Chondrocyte (in vitro differentiated cells): ENCODE data around the gene DNAJA4. TPM values are rescaled to one million over a fixed set of nuclear protein-coding genes. Genes with fewer than 3 reads are reported as not detected.

ENCODE experiments used
- DNase-seq: peaks from one replicate; pipeline ENCODE4 v3.0.0; 2021; ENCODE audit warnings: mixed read lengths, low spot score
- H3K27ac Mint-ChIP-seq: one replicate; pipeline ENCODE4 v1.8.0; 2021; ENCODE audit warnings: mild to moderate bottlenecking, moderate library complexity, mixed read lengths; ENCODE audit not compliant: unreplicated experiment
- H3K27me3 Mint-ChIP-seq: 2 replicates; pipeline ENCODE4 v1.8.0; 2021; ENCODE audit warnings: low read depth, mixed read lengths
- H3K36me3 Mint-ChIP-seq: 2 replicates; pipeline ENCODE4 v1.8.0; 2021; ENCODE audit warnings: low read depth, mixed read lengths
- H3K4me1 Mint-ChIP-seq: 2 replicates; pipeline ENCODE4 v1.8.0; 2021; ENCODE audit warnings: low read depth, mild to moderate bottlenecking, mixed read lengths
- H3K4me3 Mint-ChIP-seq: one replicate; pipeline ENCODE4 v1.8.0; 2021; ENCODE audit warnings: mild to moderate bottlenecking, moderate library complexity, mixed read lengths; ENCODE audit not compliant: unreplicated experiment
- H3K9me3 Mint-ChIP-seq: 2 replicates; pipeline ENCODE4 v1.8.0; 2021; ENCODE audit warnings: low read depth, mixed read lengths
- CTCF ChIP-seq: fragments of 200-600 bp; sonication (generic); IDR thresholded peaks from 2 replicates; pipeline ENCODE4 v1.5.0; 2021; ENCODE audit warnings: antibody characterized with exemption, mild to moderate bottlenecking, moderate library complexity
- total RNA-seq: library from RNA; stranded (reverse); gene quantifications from 3 replicates; pipeline ENCODE4 v1.2.1, GENCODE V29; 2021

Gene DNAJA4
- total RNA-seq, 1 donor from 2014 or later: 0.27 TPM

- no peak for TF ChIP-seq CTCF
These were observed 8.4 kb downstream of the DNAJA4 start for GRCh38 chr15:78272776-78273175.

GRCh38 chr15:78274994-78275393, 10.6 kb downstream of the DNAJA4 start:
- Mint-ChIP-seq H3K27ac (no peak overlapping the region), H3K27me3 (peaks cover 2% of the 10 kb centered on the region), H3K4me1 (peaks cover 17% of the 10 kb centered on the region), H3K36me3 (peaks cover 5% of the 10 kb centered on the region), H3K9me3 (no peaks in the 10 kb centered on the region), H3K4me3 (no peak overlapping the region)
- no peak for TF ChIP-seq CTCF
- no peak for DNase-seq

More at GRCh38 chr15:78272776-78273175, 8.4 kb downstream of the DNAJA4 start:
- Mint-ChIP-seq H3K4me3 (no peak overlapping the region), H3K4me1 (peaks cover 17% of the 10 kb centered on the region), H3K27me3 (peaks cover 2% of the 10 kb centered on the region), H3K9me3 (no peaks in the 10 kb centered on the region), H3K36me3 (no peaks in the 10 kb centered on the region), H3K27ac (no peak overlapping the region)
- no peak for DNase-seq

- peaks cover 12% of the 10 kb centered on the region for H3K36me3 Mint-ChIP-seq
- TF ChIP-seq CTCF: no peak
- H3K4me1 Mint-ChIP-seq: peaks cover 14% of the 10 kb centered on the region
- no peak for DNase-seq
- H3K27ac Mint-ChIP-seq: peak overlapping the region; percentile 49
- H3K9me3 Mint-ChIP-seq: no peaks in the 10 kb centered on the region
- no peaks in the 10 kb centered on the region for H3K27me3 Mint-ChIP-seq
- no peak overlapping the region for H3K4me3 Mint-ChIP-seq
These were observed 11.9 kb downstream of the DNAJA4 start for GRCh38 chr15:78276064-78276943.

- DNase-seq: no peak
- Mint-ChIP-seq H3K27me3 (no peaks in the 10 kb centered on the region), H3K9me3 (no peaks in the 10 kb centered on the region), H3K4me3 (no peak overlapping the region), H3K27ac (no peak overlapping the region), H3K4me1 (peaks cover 14% of the 10 kb centered on the region), H3K36me3 (peaks cover 21% of the 10 kb centered on the region)
- TF ChIP-seq CTCF: no peak
These were observed 16.1 kb downstream of the DNAJA4 start for GRCh38 chr15:78280319-78281072.

- Mint-ChIP-seq H3K27ac (no peak overlapping the region), H3K27me3 (no peaks in the 10 kb centered on the region), H3K36me3 (peaks cover 36% of the 10 kb centered on the region), H3K9me3 (no peaks in the 10 kb centered on the region), H3K4me3 (no peak overlapping the region), H3K4me1 (no peaks in the 10 kb centered on the region)
- no peak for DNase-seq
- no peak for TF ChIP-seq CTCF
These were observed 18.0 kb downstream of the DNAJA4 start for GRCh38 chr15:78282324-78282723.
